ENCODE data around the gene SPINT2. TPM values are rescaled to one million over a fixed set of nuclear protein-coding genes. Genes with fewer than 3 reads are reported as not detected.
A peak's percentile ranks its signal among the peaks of the same experiment; 100 is the strongest.

The SPINT2 gene
- total RNA-seq, 1 donor from 2014 or later = 71.0 TPM

DNA sequence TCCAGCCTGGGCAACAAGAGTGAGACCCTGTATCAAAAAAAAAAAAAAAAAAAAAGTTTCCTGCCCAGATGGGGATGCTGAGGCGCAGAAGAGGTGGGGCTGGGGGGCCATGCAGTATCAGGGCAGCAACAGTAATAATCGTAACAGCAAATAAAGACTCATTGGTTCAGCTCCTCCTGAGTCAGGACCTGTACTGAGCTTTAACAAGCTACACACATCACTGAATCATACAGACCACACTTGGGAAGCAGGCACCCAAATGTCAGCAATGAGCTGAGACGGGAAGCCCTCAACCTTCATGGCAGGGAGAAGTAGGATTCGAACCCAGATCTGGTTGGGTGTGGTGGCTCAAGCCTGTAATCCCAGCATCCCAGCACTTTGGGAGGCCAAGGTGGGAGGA lies 29.8 kb upstream of the SPINT2 start:
- no peak overlapping the region for H3K4me2 ChIP-seq
- TF ChIP-seq EZH2 (IDR thresholded peaks at IDR 0.05) = no peak
- TF ChIP-seq, protein P1, sequence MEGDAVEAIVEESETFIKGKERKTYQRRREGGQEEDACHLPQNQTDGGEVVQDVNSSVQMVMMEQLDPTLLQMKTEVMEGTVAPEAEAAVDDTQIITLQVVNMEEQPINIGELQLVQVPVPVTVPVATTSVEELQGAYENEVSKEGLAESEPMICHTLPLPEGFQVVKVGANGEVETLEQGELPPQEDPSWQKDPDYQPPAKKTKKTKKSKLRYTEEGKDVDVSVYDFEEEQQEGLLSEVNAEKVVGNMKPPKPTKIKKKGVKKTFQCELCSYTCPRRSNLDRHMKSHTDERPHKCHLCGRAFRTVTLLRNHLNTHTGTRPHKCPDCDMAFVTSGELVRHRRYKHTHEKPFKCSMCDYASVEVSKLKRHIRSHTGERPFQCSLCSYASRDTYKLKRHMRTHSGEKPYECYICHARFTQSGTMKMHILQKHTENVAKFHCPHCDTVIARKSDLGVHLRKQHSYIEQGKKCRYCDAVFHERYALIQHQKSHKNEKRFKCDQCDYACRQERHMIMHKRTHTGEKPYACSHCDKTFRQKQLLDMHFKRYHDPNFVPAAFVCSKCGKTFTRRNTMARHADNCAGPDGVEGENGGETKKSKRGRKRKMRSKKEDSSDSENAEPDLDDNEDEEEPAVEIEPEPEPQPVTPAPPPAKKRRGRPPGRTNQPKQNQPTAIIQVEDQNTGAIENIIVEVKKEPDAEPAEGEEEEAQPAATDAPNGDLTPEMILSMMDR (IDR thresholded peaks at IDR 0.05) = no peak
- TF ChIP-seq EZH2phosphoT487 (IDR thresholded peaks at IDR 0.05) = no peak
- H3K4me3 Mint-ChIP-seq = peak overlapping the region; percentile 52
- no peak overlapping the region for H3K27ac Mint-ChIP-seq
- no peaks in the 10 kb centered on the region for H3K36me3 ChIP-seq
- H3K9ac ChIP-seq = no peak overlapping the region
- H3K9me3 Mint-ChIP-seq = peaks cover 2% of the 10 kb centered on the region
- no peaks in the 10 kb centered on the region for H3K36me3 Mint-ChIP-seq
- no peaks in the 10 kb centered on the region for H4K20me1 ChIP-seq (ENCODE audit: low read depth)
- peaks cover 7% of the 10 kb centered on the region for H3F3A ChIP-seq (ENCODE audit: low read depth)
- no peak overlapping the region for H3K4me3 ChIP-seq
- no peaks in the 10 kb centered on the region for H3K79me2 ChIP-seq (ENCODE audit: low read depth)
- H3K27me3 Mint-ChIP-seq (ENCODE audit: insufficient read depth, low read depth) = peaks cover 19% of the 10 kb centered on the region
- H3K27ac ChIP-seq = no peak overlapping the region
- H3K9me3 ChIP-seq (ENCODE audit: low read depth) = no peaks in the 10 kb centered on the region
- H3K4me1 Mint-ChIP-seq = peaks cover 11% of the 10 kb centered on the region
- H3K27me3 ChIP-seq = peaks cover 20% of the 10 kb centered on the region
- no peak for DNase-seq (ENCODE audit: low spot score)
- H2AFZ ChIP-seq (replicated peaks) = no peak overlapping the region
- H3K4me1 ChIP-seq = no peaks in the 10 kb centered on the region

DNA sequence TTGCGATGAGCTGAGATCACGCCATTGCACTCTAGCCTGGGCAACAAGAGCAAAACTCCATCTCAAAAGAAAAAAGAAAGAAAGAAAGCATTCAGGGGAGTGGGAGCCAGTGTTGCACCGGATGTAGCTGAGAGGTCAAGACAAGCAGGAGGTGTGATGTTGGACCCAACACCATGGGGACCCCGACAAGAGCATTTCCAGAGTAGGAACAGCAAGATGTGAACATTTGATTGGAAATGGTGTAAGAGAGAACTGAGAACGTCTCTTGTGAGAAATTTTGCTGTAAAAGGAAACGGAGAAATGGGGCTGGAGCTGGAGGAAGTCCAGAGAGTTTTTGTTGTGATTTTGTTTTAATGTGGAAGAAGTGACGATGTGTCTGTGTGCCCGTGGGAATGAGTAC lies 24.6 kb upstream of the SPINT2 start:
- Histone ChIP-seq H3K4me1 (no peaks in the 10 kb centered on the region), H3K9me3 (ENCODE audit: low read depth) (no peaks in the 10 kb centered on the region), H4K20me1 (ENCODE audit: low read depth) (no peaks in the 10 kb centered on the region), H3K36me3 (no peaks in the 10 kb centered on the region), H3K27ac (no peak overlapping the region), H2AFZ (replicated peaks) (no peak overlapping the region), H3F3A (ENCODE audit: low read depth) (no peaks in the 10 kb centered on the region), H3K4me3 (no peak overlapping the region), H3K4me2 (no peak overlapping the region), H3K79me2 (ENCODE audit: low read depth) (no peaks in the 10 kb centered on the region), H3K27me3 (peaks cover 10% of the 10 kb centered on the region), H3K9ac (no peak overlapping the region)
- DNase-seq (ENCODE audit: low spot score) = no peak
- Mint-ChIP-seq H3K27me3 (ENCODE audit: insufficient read depth, low read depth) (peaks cover 11% of the 10 kb centered on the region), H3K4me1 (peaks cover 4% of the 10 kb centered on the region), H3K36me3 (no peaks in the 10 kb centered on the region), H3K27ac (no peak overlapping the region), H3K4me3 (no peak overlapping the region), H3K9me3 (no peaks in the 10 kb centered on the region)
- TF ChIP-seq EZH2 (IDR thresholded peaks at IDR 0.05) (no peak), EZH2phosphoT487 (IDR thresholded peaks at IDR 0.05) (no peak)
- TF ChIP-seq, protein P1 (IDR thresholded peaks at IDR 0.05) = no peak

DNA sequence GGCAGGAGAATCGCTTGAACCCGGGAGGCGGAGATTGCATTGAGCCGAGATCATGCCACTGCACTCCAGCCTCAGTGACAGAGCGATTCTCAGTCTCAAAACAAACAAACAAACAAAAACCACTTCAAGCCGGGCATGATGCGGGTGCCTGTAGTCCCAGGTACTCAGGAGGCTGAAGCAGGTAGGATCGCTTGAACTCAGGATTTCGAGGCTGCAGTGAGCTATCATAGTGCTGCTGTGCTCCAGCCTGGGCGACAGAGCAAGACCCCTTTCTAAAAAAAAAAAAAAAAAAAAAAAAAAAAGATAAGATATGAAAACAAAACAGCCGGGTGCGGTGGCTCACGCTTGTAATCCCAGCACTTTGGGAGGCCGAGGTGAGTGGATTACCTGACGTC lies 21.1 kb upstream of the SPINT2 start:
- Histone ChIP-seq H3K4me3 (no peak overlapping the region), H3K79me2 (ENCODE audit: low read depth) (no peaks in the 10 kb centered on the region), H3K27me3 (peaks cover 18% of the 10 kb centered on the region), H3K9me3 (ENCODE audit: low read depth) (no peaks in the 10 kb centered on the region), H3F3A (ENCODE audit: low read depth) (peaks cover 8% of the 10 kb centered on the region), H4K20me1 (ENCODE audit: low read depth) (no peaks in the 10 kb centered on the region), H3K9ac (no peak overlapping the region), H3K27ac (no peak overlapping the region), H3K4me2 (no peak overlapping the region), H2AFZ (replicated peaks) (peak overlapping the region; percentile 87), H3K4me1 (no peaks in the 10 kb centered on the region), H3K36me3 (no peaks in the 10 kb centered on the region)
- Mint-ChIP-seq H3K27ac (no peak overlapping the region), H3K4me3 (no peak overlapping the region), H3K9me3 (no peaks in the 10 kb centered on the region), H3K36me3 (no peaks in the 10 kb centered on the region), H3K4me1 (peaks cover 10% of the 10 kb centered on the region), H3K27me3 (ENCODE audit: insufficient read depth, low read depth) (no peaks in the 10 kb centered on the region)
- TF ChIP-seq EZH2phosphoT487 (IDR thresholded peaks at IDR 0.05) (no peak), EZH2 (IDR thresholded peaks at IDR 0.05) (no peak)
- no peak for DNase-seq (ENCODE audit: low spot score)

DNA sequence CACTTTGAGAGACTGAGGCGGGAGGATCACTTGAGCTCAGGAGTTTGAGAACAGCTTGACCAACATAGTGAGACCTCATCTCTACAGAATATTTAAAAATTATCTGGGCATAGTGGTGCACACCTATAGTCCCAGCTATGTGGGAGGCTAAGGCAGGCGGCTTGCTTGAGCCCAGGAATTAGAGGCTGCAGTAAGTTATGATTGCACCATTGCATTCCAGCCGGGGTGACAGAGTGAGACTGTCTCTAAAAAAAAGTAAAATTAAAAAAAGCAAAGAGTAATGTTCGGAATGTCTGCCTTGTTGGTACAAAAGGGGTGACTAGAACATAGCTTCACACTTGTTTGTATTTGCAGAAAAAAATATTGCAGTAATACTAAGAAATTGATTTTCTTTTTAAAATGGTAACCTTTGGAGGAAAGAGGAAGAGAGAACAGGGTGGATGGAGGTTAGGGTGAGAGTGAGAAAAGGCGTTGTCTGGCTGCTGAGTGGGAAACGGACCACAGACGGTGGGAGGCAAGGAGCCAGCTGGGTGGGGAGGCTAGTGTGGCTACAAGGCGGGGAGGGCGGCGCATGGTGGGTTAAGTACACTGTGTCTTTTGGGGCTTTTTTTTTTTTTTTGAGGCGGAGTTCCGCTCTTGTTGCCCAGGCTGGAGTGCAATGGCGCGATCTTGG lies 18.4 kb upstream of the SPINT2 start:
- DNase-seq (ENCODE audit: low spot score) = no peak
- Histone ChIP-seq H4K20me1 (ENCODE audit: low read depth) (no peaks in the 10 kb centered on the region), H3K9me3 (ENCODE audit: low read depth) (no peaks in the 10 kb centered on the region), H3K4me2 (no peak overlapping the region), H3K36me3 (no peaks in the 10 kb centered on the region), H3F3A (ENCODE audit: low read depth) (peaks cover 14% of the 10 kb centered on the region), H3K27me3 (peaks cover 18% of the 10 kb centered on the region), H3K4me3 (no peak overlapping the region), H3K9ac (no peak overlapping the region), H3K27ac (no peak overlapping the region), H3K79me2 (ENCODE audit: low read depth) (no peaks in the 10 kb centered on the region), H2AFZ (replicated peaks) (no peak overlapping the region), H3K4me1 (peaks cover 2% of the 10 kb centered on the region)
- Mint-ChIP-seq H3K9me3 (no peaks in the 10 kb centered on the region), H3K27ac (no peak overlapping the region), H3K4me3 (no peak overlapping the region), H3K36me3 (no peaks in the 10 kb centered on the region), H3K27me3 (ENCODE audit: insufficient read depth, low read depth) (peaks cover 4% of the 10 kb centered on the region), H3K4me1 (peaks cover 16% of the 10 kb centered on the region)
- TF ChIP-seq, protein P1 (IDR thresholded peaks at IDR 0.05) = no peak
- TF ChIP-seq EZH2phosphoT487 (IDR thresholded peaks at IDR 0.05) (no peak), EZH2 (IDR thresholded peaks at IDR 0.05) (no peak)
